DMS53 (cell line): ENCODE data around the gene OR8A1.

ENCODE experiments used
- DNase-seq: peaks from one replicate; lab custom pipeline; 2025; lab: John Stamatoyannopoulos, UW

The OR8A1 gene

GRCh38 chr11:124569697-124570096 is at the start of gene OR8A1:
Gene OR8A1, plus strand, starts transcription at chr11:124569997. Its CDS starts 123 bp downstream, at chr11:124570120.
- no peak for DNase-seq

DNA sequence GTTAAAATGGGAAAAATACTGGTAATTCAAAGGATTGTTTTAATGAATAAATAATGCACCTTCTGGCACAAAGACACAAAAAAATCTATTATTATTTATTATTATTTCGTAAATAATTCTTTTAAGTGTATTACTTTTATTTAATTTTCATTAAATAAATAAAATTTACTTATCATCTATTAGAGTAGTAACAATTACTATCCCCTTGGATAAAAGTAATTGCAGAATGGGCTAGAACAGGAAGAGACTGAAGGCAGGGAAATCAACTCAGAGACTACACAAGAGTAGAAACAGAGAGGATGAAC is 49.3 kb upstream of the OR8A1 start:
- no peak for DNase-seq

DNA sequence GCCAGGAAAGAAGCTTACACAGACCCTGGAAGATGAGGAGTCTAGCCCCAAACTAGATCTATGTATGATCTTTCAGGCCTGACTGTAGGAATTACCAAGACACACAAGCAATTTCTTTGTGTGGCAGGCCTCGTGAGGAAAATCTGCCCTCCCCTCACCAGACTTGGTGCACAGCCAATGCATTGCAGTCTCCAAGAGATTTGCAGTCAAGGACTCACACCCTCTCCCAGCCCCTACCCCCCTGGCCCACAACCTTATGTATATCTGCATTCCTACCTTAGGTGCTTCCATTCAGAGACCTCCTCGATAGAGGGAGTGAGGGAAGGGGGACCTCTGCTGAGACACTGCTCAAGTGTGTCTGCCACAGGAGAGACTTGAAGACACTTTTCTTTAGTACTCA is 36.2 kb upstream of the OR8A1 start:
- DNase-seq, result no peak

DNA sequence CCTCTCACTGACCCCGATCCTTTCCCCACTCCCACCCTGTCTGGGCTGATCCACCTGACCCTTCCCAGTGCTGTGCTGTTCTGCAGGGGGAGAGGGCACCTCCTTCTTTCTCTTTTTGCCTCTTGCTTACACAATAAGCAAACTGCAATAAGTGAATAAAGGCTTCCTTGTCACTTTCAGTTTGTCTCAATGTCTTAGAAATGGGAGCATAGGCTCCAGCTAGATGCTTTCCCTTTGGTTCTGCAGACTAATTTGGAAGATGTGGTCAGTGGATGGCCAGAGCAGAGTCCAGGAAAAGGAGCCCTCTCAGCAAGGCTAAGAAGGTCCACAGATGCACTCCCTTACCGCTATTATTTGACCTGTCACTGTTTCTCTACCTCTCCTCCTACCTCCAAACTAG is 35.7 kb upstream of the OR8A1 start:
- DNase-seq, result no peak

GRCh38 chr11:124535552-124536232 is 34.1 kb upstream of the OR8A1 start:
- no peak for DNase-seq

GRCh38 chr11:124536520-124536919 is 33.3 kb upstream of the OR8A1 start:
- DNase-seq, result peak; percentile 10

DNA sequence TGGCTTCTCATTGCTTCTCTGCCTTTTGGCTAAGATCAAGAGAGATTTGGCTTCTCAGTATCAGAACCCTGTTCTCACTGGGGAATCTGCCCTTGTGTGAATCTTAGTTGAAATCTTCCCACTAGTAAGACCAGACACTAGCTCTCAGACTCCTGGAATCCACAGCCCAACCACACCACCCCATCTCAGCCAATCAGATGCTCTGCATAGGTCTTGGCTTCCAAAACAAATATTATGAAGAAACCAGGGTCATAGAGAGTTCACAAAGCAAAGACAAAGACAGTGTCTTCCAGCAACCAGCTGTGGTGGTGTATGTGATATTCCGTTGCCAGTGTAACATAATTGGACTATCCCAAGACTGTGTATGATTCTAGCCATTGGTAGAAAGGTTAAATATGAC is 31.8 kb upstream of the OR8A1 start:
- DNase-seq, result no peak

GRCh38 chr11:124541204-124541603 is 28.6 kb upstream of the OR8A1 start:
- DNase-seq, result no peak

- no peak for DNase-seq
Measured at GRCh38 chr11:124543145-124543544, 26.7 kb upstream of the OR8A1 start.

- DNase-seq, result no peak
Measured at GRCh38 chr11:124543554-124543953, 26.2 kb upstream of the OR8A1 start, which contains the start of gene OR8B12. Gene OR8B12, minus strand, starts transcription at chr11:124543654. Its CDS starts 0 bp downstream, at chr11:124543654.

DNA sequence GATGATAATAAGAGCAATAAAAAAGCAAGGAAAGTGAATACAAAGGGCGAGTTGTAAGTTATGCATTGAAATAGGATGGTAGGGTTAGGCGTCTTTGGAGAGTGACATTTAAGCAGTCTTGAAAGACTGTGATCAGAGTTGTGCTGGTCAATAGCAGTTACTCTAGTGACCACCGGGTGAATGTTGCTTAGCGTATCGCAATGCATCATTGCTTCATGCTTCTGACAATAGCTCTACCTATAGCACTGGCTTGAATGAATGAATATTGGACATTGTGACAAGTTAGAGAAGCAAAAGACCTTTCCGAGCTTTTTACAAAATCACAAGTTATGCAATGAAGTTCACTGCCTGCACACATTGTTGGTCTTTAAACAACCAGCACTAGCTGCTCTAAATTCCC is 18.6 kb upstream of the OR8A1 start:
- peak; percentile 44 for DNase-seq

GRCh38 chr11:124551987-124552386 is 17.8 kb upstream of the OR8A1 start:
- DNase-seq, result no peak

- DNase-seq, result no peak
Measured at GRCh38 chr11:124556828-124557227, 13.0 kb upstream of the OR8A1 start.

DNA sequence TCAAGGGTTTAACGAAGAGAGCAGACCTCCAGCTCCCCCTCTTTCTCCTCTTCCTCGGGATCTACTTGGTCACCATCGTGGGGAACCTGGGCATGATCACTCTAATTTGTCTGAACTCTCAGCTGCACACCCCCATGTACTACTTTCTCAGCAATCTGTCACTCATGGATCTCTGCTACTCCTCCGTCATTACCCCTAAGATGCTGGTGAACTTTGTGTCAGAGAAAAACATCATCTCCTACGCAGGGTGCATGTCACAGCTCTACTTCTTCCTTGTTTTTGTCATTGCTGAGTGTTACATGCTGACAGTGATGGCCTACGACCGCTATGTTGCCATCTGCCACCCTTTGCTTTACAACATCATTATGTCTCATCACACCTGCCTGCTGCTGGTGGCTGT is 363 bp downstream of the OR8A1 start:
- no peak for DNase-seq

- no peak for DNase-seq
Measured at GRCh38 chr11:124577716-124578427, 8.1 kb downstream of the OR8A1 start.

DNA sequence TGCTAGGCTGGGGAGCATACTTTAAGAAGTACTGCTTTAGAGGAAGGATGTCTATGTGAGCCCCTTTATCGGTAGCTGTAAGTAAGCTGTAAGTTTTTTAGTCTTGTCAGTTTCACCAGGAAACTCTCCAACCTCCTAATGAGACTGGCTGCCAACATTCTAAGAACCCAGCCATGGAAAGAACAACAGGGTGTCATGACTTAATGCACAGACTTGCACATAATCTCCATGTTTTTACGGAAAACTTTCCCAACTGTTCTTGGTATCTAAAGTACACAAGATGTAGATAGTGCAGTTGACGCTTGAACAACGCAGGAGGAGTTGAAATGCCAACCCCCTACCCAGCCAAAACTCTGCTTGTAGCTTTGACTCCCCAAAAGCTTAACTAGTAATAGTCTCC is 9.0 kb downstream of the OR8A1 start:
- no peak for DNase-seq

GRCh38 chr11:124581817-124582216 is 12.0 kb downstream of the OR8A1 start:
- peak; percentile 23 for DNase-seq

DNA sequence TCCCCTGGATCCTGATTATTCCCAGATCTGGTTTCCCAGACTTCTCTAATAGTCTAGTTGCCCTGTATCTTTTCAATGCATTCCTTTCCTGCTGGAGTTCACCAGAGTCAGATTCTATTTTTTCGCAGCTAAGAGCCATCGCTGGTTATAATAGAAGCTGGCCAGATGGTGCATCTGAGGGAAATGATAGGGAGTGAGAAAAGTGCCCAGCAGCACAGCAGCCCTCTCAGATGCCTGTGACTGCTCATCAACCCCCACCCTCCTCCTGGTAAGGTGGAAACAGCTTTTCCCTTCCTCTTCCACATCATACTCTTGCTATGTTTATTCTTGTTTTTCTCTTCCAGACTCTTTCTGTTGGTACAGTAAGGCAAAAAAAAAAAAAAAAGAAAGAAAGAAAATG is 12.8 kb downstream of the OR8A1 start:
- DNase-seq, result no peak

GRCh38 chr11:124583781-124584180 is 14.0 kb downstream of the OR8A1 start:
- DNase-seq, result no peak

GRCh38 chr11:124584681-124585372 is 15.0 kb downstream of the OR8A1 start:
- no peak for DNase-seq

DNA sequence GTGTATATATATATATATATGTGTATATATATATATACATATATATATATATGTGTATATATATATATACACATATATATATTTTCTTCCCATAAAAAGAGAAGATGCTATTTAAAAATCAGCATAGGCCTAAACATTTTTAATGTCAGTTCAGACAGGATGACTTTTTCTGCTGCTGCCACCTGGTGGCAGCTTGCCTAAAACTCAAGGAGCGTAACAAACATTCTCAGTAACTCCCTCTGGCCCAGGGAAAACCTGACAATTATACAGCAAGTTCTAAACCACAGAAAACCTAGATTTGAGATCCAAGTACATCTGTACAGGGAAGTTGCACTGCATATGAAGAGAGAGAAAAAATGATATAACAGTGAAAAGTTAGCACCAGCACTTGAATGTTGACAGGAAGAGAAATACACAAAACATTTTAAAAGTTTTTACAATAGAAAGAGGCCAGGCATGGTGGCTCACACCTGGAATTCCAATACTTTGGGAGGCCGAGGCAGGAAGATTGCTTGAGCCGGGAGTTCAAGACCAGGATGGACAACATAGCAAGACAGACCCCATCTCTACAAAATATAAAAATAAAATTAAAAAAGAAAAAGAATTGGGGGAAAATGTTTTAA is 16.6 kb downstream of the OR8A1 start:
- DNase-seq, result peak; percentile 80

DNA sequence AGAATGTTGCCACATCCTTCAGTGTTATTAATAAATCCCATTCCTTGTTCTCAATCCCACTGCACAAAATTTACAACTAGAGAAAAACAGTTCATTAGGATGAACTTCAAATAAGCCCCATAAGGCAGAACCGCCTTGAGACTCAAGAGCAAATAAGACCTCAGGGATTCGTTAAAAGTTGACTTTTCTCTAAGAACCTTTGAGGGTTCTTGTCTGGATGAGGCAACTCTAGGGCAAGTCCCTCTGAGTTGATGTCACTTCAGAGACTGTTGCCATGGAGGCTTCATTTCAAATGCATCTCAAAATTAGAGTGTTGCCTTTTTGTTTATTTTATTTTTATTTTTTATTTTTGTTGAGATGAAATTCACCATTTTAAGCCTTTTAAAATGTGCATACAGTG is 21.6 kb downstream of the OR8A1 start:
- no peak for DNase-seq

GRCh38 chr11:124592627-124593026 is 22.8 kb downstream of the OR8A1 start:
- no peak for DNase-seq
